Left cardiac atrium (tissue), 4 donors: ENCODE data around the gene CHADL. TPM values are rescaled to one million over a fixed set of nuclear protein-coding genes. Genes with fewer than 3 reads are reported as not detected.
"Not testable (repeated sequence)": the region's sequence is repeated elsewhere in the genome, so short reads cannot be mapped to it uniquely, and the experiment has no call there.

Source experiments
- ATAC-seq, 2 donors: fragments of 200-7000 bp; cut with Tn5 transposase; one replicate each; pipeline ENCODE4 v1.9.1; 2020; ENCODE audit warnings: mild to moderate bottlenecking in 2 of 2, moderate library complexity in 2 of 2
- DNase-seq: peaks from one replicate; pipeline ENCODE4 v3.0.0-alpha.2; 2020
- intact Hi-C, 2 donors: fragments of 100-400 bp; cut with DNase I; formaldehyde crosslinking; loops; one replicate each; pipeline versions ENCODE4 v1.14.1 to v1.15.1; 2022 to 2023
- microRNA-seq, 2 donors: library from miRNA; unstranded; fragments of <30 nt; microRNA quantifications; one replicate each; pipeline ENCODE4 v1.2.0, GENCODE V29; 2020
- total RNA-seq, 2 donors: library from RNA; stranded (reverse); fragmentation: NEBNext Ultra II Directional; extraction: Animal tissue kit (Norgen Biotek cat#: 25700); gene quantifications; one replicate each; pipeline ENCODE4 v1.2.1, GENCODE V29; 2021
- donor health status: DM: no; HTN: yes; CAD: no.
- donor health status: DM: no; HTN: yes; CAD: no; lungs with severe emphysema.
- donor health status: DM: yes; HTN: yes; CAD: no.
- donor health status: Dilated cardiomyopathy.

The CHADL gene
- total RNA-seq, 2 donors from 2014 or later, result 7.7 to 14.4 TPM

DNA sequence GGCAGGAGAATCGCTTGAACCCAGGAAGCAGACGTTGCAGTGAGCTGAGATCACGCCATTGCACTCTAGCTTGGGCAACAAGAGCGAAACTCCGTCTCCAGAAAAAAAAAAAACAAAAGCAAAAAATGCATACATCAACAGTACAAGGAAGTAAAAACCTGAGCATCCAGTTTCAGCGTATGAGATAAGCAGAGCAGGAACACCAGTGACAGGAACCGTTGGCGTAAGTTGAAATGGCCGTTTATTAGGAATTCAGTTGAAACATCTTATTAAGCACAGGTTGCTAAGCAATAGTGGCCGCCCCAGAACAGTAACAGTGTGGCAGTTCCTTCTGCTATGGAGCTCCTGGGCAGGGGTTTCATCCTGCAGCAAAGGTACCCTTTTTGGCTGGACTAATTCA lies 39.6 kb downstream of the CHADL start:
- intact Hi-C loops, result no loop called here
- peak; percentile 7 for DNase-seq
- ATAC-seq, result no peak

DNA sequence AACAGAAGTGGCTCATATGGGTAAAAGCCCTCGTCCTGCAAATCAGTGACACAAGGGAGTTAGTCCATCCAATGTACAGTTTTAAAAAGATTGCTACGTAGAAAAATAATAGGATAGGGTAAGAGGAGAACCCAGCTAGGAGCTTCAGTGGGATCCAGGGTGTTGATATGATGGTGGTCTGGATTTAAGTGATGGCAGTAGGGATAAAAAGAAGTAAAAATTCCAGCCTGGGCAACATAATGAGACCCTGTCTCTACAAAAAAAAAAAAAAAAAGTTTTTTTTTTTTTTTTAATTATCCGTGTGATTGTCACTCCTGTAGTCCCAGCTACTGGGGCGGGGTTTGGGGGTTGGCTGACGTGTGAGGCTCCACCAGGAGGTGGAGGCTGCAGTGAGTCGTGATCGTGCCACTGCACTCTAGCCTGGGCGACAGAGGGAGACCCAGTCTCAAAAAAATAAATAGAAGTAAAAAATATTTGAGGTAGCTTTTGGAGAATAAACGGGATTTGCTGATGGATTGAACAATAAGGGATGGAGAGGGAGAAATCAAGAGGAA lies 42.6 kb downstream of the CHADL start:
- intact Hi-C loops, result loop anchor here in 1 of 2 donors (5.0 kb wide), 1 partner anchor 39 kb away; no protein-coding TSS in a partner anchor
- DNase-seq (peak; percentile 47), ATAC-seq (peak; percentile 48 to 66)

DNA sequence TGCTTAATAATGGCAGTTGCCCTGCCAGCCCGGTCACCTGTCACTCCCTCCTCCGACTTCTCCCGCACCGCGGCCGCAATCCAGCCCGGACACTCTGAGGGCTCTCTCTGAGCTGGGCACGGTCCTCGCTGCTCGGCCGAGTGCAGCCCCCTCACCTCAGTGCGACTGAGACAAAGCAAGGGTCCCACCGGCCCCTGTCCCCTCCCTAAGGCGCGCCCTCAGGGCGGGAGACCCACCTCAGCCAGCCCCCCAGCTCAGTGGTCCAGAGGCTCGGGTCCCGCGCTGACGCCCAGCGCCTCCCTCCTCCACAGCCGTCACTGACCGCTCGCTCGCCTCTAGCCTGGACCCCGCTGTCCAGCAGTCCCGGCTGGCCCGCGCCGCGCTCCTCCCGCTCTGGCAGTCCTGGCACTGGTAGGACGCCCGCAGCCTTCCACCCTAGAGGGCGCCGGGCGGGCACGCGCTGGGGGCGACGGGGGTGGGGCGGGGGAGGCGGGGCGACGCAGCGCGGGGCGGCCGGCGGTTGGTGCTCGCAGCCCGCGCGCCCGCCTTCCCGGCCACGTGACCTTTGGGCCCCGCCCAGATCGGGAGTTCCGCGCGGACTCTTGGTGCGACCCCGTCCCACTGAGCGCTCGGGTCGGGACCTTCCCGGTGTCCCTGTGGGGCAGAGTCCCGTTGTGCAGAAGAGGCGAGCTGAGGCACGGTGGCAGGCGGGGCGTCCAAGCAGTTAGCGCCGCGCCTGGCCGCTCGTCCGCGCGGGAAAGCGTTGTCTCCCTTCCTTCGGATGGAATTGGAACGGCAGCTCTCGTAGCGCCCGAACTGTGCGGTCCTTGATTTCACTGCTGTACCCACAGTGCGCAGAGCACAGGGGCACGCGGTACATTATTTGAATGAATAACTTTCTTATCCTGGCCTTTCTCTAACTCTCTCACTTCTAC lies 43.4 kb downstream of the CHADL start:
- intact Hi-C loops, result loop anchor here in 1 of 2 donors (5.0 kb wide), 1 partner anchor 40 kb away; no protein-coding TSS in a partner anchor
- DNase-seq (peak; percentile 87), ATAC-seq (peak; percentile 97)

DNA sequence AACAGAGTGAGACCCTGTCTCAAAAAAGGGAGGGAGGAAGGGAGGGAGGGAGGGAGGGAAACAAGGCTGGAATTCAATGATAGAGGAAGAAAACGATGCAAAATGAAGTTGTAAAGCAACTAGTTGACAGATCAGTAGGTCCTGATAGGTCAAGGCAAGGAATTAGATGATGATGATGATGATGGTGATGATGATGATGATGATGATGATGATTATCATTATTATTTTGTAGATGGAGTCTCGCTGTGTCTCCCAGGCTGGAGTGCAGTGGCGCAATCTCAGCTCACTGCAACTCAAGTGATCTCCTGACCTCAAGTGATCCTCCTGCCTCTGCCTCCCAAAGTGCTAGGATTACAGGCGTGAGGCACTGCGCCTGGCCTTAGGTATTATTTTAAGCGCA lies 46.9 kb downstream of the CHADL start:
- DNase-seq, result no peak
- intact Hi-C loops, result no loop called here

DNA sequence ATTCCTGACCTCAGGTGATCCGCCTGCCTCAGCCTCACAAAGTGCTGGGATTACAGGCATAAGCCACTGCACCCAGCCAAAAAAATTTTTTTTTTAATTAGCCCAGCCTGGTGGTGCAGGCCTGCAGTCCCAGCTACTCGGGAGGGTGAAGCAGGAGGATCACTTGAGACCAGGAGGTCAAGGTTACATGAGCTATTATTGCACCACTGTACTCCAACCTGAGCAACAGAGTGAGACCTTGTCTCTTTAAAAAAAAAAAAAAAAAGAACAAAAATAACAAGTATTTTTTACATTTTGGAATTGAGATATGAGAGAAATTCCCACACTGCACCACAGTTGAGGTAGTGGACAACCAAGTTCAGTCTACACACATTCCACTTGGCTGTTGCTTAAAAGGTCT lies 49.3 kb downstream of the CHADL start:
- no peak for ATAC-seq
- intact Hi-C loops, result no loop called here

More for the DNA sequence above, 46.9 kb downstream of the CHADL start:
- ATAC-seq, result no peak

DNA sequence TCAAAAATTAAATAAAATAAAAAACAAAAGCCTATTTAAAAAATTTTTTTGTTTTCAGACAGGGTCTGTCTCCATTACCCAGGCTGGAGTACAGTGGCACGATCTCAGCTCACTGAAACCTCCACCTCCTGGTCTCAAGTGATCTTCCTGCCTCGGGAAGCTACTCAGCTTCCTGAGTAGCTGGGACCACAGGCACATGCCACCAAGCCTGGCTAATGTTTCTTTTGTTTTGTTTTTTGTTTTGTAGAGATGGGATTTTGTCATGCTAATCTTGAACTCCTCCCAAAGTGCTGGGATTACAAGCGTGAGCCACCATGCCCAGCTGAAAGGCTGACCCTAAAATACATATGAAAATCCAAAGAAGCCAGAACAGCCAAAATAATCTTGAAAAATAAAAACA lies 56.1 kb downstream of the CHADL start:
- ATAC-seq (no peak), DNase-seq (no peak)
- intact Hi-C loops, result no loop called here

More for the DNA sequence above, 49.3 kb downstream of the CHADL start:
- no peak for DNase-seq

DNA sequence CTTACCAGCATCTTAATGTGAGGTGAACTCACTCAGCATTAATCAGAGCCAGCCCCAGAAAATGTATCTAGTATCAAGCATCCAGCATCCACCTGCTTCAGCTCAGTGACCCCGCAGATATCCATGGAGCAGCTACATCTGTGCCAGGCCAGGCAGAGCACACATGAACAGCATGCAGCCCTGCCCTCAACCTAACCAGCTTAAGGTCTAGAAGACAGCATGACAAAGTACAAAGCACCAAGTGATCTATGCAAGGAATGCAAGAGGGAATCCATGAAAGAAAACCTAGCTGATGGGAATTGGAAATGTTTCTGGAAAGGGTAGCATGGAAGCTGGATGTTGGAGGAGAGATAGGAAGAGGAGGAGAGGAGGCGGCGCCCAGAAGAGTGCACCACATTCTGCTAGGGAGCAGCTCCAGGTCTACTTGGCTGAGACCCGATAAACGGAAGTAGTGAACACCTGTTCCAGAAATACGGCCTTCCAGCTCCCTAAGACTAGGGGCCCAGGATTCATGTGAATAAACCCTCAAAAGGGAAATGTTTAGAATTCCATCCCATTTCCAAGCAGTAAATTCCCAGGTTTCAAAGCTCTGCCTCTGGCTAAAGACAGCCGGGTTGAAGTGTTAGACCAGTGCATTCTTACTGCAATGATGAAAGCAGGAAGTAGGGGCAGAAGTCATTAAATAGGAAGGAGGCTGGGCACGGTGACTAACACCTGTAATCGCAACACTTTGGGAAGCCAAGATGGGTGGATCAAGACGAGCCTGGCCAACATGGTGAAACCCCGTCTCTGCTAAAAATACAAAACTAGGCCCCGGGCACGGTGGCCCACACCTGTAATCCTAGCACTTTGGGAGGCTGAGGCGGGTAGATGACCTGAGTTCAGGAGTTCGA lies 59.1 kb downstream of the CHADL start:
- intact Hi-C loops, result no loop called here
- ATAC-seq (peak in 1 of 2 donors; percentile 20), DNase-seq (no peak)

DNA sequence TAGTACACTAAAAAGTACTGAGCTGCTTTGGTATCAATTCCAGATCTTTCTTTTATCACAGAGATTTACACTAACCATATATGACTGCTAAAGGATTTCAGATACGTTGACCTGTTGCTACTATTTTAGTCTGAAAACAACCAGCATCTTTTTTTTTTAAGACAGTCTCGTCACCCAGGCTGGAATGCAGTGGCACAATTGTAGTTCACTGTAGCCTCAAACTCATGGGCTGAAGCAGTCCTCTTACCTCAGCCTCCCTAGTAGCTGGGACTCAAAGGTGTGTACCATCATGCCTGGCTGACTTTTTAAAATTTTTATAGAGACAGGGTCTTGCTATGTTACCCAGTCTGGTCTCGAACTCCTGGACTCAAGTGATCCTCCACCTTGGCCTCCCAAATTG lies 59.8 kb downstream of the CHADL start:
- DNase-seq, result no peak
- intact Hi-C loops, result no loop called here

DNA sequence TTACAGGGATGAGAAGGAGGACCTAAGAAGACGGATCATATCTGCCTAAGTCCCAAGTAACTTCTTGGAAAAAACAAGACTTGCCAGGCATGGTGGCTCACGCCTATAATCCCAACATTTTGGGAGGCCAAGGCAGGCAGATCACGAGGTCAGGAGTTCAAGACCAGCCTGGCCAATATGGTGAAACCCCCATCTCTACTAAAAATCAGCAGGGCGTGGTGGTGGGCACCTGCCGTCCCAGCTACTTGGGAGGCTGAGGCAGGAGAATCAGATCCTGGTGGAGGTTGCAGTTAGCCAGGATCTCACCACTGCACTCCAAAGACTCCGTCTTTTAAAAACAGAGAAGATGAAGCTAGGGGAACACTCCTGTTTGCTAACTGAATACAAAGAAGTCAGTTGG lies 60.4 kb downstream of the CHADL start:
- intact Hi-C loops, DNase-seq, ATAC-seq: not testable (repeated sequence)

More for the DNA sequence above, 59.8 kb downstream of the CHADL start:
- ATAC-seq, result no peak

Small RNA genes within 50 kb of the gene (microRNA-seq; reads per million reads assigned to microRNA genes)
- 0 reads per million in 2 donors for gene MIR6889

Other genes with a start within 250 kb of the CHADL start
- 10 to 100 TPM; 28.6 to 31.5 TPM for gene EP300, start 148.3 kb downstream of the CHADL start, total RNA-seq
- 10 to 100 TPM; 13.6 to 15.4 TPM for gene L3MBTL2, start 35.6 kb downstream of the CHADL start, total RNA-seq
- gene RANGAP1, start 45.3 kb upstream of the CHADL start, total RNA-seq, result 10 to 100 TPM; 33.7 to 34.0 TPM
- 10 to 100 TPM; 35.0 to 39.3 TPM for gene ZC3H7B, start 60.6 kb upstream of the CHADL start, total RNA-seq
- 10 to 100 TPM; 14.0 to 24.5 TPM for gene TEF, start 141.0 kb upstream of the CHADL start, total RNA-seq
- 10 to 100 TPM; 57.4 to 63.1 TPM for gene TOB2, start 205.9 kb upstream of the CHADL start, total RNA-seq
- gene PHF5A, start 227.8 kb upstream of the CHADL start, total RNA-seq, result 10 to 100 TPM; 22.8 to 28.1 TPM
- 100 to 1,000 TPM; 415 to 523 TPM for gene ACO2, start 228.2 kb upstream of the CHADL start, total RNA-seq